Measurements from ENCODE around the gene LIG3. TPM values are rescaled to one million over a fixed set of nuclear protein-coding genes. Genes with fewer than 3 reads are reported as not detected.
"Not testable (repeated sequence)": the region's sequence is repeated elsewhere in the genome, so short reads cannot be mapped to it uniquely, and the experiment has no call there.

Gene LIG3
- total RNA-seq, 1 donor from 2014 or later = 24.5 TPM

GRCh38 chr17:35019386-35020179 lies 39.3 kb downstream of the LIG3 start:
- H3K27me3 ChIP-seq = no peaks in the 10 kb centered on the region
- DNase-seq (ENCODE audit: low spot score in 2 of 2) = no peak
- no peaks in the 10 kb centered on the region for H3K9me3 ChIP-seq
- TF ChIP-seq CTCF (IDR thresholded peaks at IDR 0.05) = no peak
- intact Hi-C loops (cut with DNase I) = loop anchor here (5.0 kb wide), 1 partner anchor 767 kb away; no protein-coding TSS in a partner anchor
- H3K27ac ChIP-seq = peak overlapping the region in 1 of 2 donors; percentile 92
- H3K36me3 ChIP-seq = peaks cover 23 to 26% of the 10 kb centered on the region in 2 donors
- H3K4me1 ChIP-seq = peaks cover 9 to 19% of the 10 kb centered on the region in 2 donors
- no peak overlapping the region for H3K4me3 ChIP-seq

- Histone ChIP-seq H3K36me3 (peaks cover 9 to 21% of the 10 kb centered on the region in 2 donors), H3K4me3 (no peak overlapping the region), H3K27ac (peak overlapping the region; percentile 85 to 92), H3K9me3 (no peaks in the 10 kb centered on the region), H3K4me1 (peaks cover 9 to 19% of the 10 kb centered on the region in 2 donors), H3K27me3 (no peaks in the 10 kb centered on the region)
- DNase-seq (ENCODE audit: low spot score in 2 of 2) = no peak
- no peak for TF ChIP-seq CTCF (IDR thresholded peaks at IDR 0.05)
- intact Hi-C loops (cut with DNase I) = loop anchor here (1.0 to 5.0 kb wide), 2 partner anchors 41 to 769 kb away; partner anchors contain the start of gene LIG3
Observed at GRCh38 chr17:35021520-35022380, 41.4 kb downstream of the LIG3 start.

- H3K27ac ChIP-seq = peak overlapping the region; percentile 85 to 92
- H3K9me3 ChIP-seq = no peaks in the 10 kb centered on the region
- peaks cover 9 to 17% of the 10 kb centered on the region in 2 donors for H3K36me3 ChIP-seq
- intact Hi-C loops (cut with DNase I) = loop anchor here (1.0 to 5.0 kb wide), 4 partner anchors 41 to 770 kb away; partner anchors contain the start of genes LIG3 and RFFL
- peak; percentile 89 to 96 for DNase-seq (ENCODE audit: low spot score in 2 of 2)
- no peaks in the 10 kb centered on the region for H3K27me3 ChIP-seq
- H3K4me3 ChIP-seq = no peak overlapping the region
- H3K4me1 ChIP-seq = peaks cover 9 to 19% of the 10 kb centered on the region in 2 donors
- TF ChIP-seq CTCF (IDR thresholded peaks at IDR 0.05) = peak in 2 of 3 experiments; percentile 37 to 45
Observed at GRCh38 chr17:35022536-35023063, 42.3 kb downstream of the LIG3 start.

- intact Hi-C loops (cut with DNase I) = loop anchor here (1.0 to 5.0 kb wide), 3 partner anchors 40 to 771 kb away; partner anchors contain the start of gene RFFL
- H3K27me3 ChIP-seq = no peaks in the 10 kb centered on the region
- H3K27ac ChIP-seq = peak overlapping the region; percentile 85 to 92
- no peaks in the 10 kb centered on the region for H3K9me3 ChIP-seq
- TF ChIP-seq CTCF (IDR thresholded peaks at IDR 0.05) = no peak
- no peak for DNase-seq (ENCODE audit: low spot score in 2 of 2)
- peaks cover 9 to 19% of the 10 kb centered on the region in 2 donors for H3K4me1 ChIP-seq
- peaks cover 9 to 17% of the 10 kb centered on the region in 2 donors for H3K36me3 ChIP-seq
- H3K4me3 ChIP-seq = no peak overlapping the region
Observed at GRCh38 chr17:35023538-35023937, 43.2 kb downstream of the LIG3 start.

- H3K36me3 ChIP-seq = peaks cover 3 to 17% of the 10 kb centered on the region in 2 donors
- TF ChIP-seq CTCF (IDR thresholded peaks at IDR 0.05) = no peak
- H3K27ac ChIP-seq = no peak overlapping the region
- H3K4me1 ChIP-seq = peaks cover 9 to 19% of the 10 kb centered on the region in 2 donors
- H3K4me3 ChIP-seq = no peak overlapping the region
- no peak for DNase-seq (ENCODE audit: low spot score in 2 of 2)
- intact Hi-C loops (cut with DNase I) = no loop called here
- no peaks in the 10 kb centered on the region for H3K9me3 ChIP-seq
- H3K27me3 ChIP-seq = no peaks in the 10 kb centered on the region
Observed at GRCh38 chr17:35025541-35025940, 45.2 kb downstream of the LIG3 start.

- DNase-seq (ENCODE audit: low spot score in 2 of 2); H3K27ac ChIP-seq; H3K4me1 ChIP-seq; intact Hi-C loops (cut with DNase I); H3K27me3 ChIP-seq; H3K9me3 ChIP-seq; H3K4me3 ChIP-seq: not testable (repeated sequence)
- peaks cover 3 to 17% of the 10 kb centered on the region in 2 donors for H3K36me3 ChIP-seq
Observed at GRCh38 chr17:35028097-35028496, 47.8 kb downstream of the LIG3 start.
